Astrocyte of the spinal cord (primary cell): ENCODE measurements around the gene CERS5.

ENCODE experiments used
- DNase-seq: peaks from one replicate; pipeline ENCODE4 v3.0.0; 2011; ENCODE audit warnings: low read depth, low spot score
- H3K4me3 ChIP-seq: 2 replicates; pipeline ENCODE4 v1.5.1; 2011; ENCODE audit warnings: low read depth, mild to moderate bottlenecking, low read length, moderate library complexity
- in situ Hi-C: cut with HindIII; loops from 2 replicates; pipeline ENCODE4 v1.10.0; 2017; ENCODE audit warnings: low sequenced_read_pairs
- TF ChIP-seq, protein P1 (sequence below): IDR thresholded peaks from 2 replicates; pipeline ENCODE4 v1.5.1; 2012; ENCODE audit warnings: low read depth, mild to moderate bottlenecking, low read length, inconsistent platforms

CERS5 gene

GRCh38 chr12:50111395-50111692 is 55.8 kb downstream of the CERS5 start:
- peak overlapping the region; percentile 21 for H3K4me3 ChIP-seq
- DNase-seq = no peak
- in situ Hi-C loops = no loop called here
- TF ChIP-seq, protein P1, sequence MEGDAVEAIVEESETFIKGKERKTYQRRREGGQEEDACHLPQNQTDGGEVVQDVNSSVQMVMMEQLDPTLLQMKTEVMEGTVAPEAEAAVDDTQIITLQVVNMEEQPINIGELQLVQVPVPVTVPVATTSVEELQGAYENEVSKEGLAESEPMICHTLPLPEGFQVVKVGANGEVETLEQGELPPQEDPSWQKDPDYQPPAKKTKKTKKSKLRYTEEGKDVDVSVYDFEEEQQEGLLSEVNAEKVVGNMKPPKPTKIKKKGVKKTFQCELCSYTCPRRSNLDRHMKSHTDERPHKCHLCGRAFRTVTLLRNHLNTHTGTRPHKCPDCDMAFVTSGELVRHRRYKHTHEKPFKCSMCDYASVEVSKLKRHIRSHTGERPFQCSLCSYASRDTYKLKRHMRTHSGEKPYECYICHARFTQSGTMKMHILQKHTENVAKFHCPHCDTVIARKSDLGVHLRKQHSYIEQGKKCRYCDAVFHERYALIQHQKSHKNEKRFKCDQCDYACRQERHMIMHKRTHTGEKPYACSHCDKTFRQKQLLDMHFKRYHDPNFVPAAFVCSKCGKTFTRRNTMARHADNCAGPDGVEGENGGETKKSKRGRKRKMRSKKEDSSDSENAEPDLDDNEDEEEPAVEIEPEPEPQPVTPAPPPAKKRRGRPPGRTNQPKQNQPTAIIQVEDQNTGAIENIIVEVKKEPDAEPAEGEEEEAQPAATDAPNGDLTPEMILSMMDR = no peak

GRCh38 chr12:50110762-50111351 is 56.3 kb downstream of the CERS5 start:
- TF ChIP-seq, protein P1 = no peak
- no peak overlapping the region for H3K4me3 ChIP-seq
- in situ Hi-C loops = no loop called here
- DNase-seq = no peak

DNA sequence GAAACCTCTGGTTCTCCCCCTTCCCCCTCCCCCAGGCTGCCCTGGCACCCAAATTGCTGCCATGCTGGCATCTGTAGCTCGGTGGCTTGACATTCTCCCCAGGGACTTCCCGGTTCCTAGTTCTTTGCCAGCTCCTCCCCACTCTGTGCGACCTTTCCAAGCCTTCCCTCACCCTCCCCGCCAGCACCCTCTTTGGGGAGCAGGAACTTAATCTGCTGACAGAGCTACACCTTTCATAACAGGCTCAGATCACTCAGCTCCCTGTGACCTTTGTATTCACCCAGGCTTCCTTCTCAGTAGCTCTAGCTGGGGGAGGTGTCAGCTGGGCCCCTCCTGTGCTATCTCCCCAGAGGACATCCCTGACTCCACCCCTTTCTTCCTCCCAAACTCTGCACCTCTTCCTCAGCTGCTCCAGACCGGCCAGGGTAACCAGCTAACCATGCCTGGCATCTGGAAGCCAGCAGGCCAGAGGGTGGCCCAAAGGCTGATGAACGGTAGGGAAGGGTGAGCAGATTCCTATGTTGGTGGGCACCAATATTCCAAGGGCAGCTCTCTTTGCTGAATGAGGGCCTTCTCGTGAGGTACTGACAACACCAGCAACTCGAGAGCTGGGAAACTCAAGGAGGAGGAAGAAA is 56.9 kb downstream of the CERS5 start:
- TF ChIP-seq, protein P1 = no peak
- in situ Hi-C loops = no loop called here
- H3K4me3 ChIP-seq = no peak overlapping the region
- DNase-seq = no peak

DNA sequence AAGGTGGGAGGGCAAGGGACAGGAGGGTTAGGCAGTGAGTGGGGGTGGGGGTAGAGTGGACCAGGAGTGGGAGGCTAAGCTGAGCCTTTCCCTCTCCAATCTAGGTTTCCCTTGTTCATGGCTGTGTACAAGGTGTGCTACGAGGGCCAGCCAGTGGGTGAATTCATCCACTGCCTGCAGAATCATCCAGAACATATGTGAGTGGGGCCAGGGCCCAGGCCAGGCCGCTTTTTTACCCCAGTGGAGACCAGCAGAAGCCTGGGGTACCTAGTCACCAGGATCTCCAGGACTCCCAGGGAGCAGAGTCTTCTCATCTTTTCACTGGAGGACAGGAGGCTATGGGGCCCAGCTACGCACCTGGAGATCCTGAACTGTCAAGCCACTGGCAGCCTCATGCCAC is 57.9 kb downstream of the CERS5 start:
- in situ Hi-C loops = no loop called here
- DNase-seq = no peak
- TF ChIP-seq, protein P1 = no peak
- no peak overlapping the region for H3K4me3 ChIP-seq

DNA sequence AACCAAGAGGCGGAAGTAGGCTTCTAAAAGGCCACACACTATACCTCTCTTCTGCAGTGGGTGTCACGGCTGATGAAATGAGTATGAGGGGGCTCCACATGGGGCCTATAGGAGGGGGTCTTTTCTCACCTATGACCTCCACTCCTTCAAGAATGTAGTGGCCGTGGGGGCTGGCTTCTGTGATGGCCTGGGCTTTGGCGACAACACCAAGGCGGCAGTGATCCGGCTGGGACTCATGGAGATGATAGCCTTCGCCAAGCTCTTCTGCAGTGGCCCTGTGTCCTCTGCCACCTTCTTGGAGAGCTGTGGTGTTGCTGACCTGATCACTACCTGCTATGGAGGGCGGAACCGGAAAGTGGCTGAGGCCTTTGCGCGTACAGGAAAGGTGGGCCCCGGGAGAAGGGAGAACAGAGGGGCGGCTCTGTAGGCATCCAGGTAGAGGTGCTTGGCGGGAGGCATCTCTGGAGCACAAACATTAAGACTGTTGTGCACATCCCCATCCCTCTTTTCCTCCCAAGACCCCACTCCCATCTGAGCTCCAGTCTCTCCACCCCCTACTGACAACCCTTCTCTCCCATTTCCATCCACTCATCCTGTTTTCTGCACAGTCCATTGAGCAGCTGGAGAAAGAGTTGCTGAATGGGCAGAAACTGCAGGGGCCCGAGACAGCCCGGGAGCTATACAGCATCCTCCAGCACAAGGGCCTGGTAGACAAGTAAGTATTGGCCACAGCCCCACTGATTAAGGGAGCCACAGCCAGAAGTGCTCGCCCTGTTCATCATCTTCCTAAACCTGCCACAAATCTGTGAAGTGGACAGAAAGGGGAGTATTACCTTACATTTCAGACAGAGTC is 59.5 kb downstream of the CERS5 start:
- TF ChIP-seq, protein P1 = no peak
- no peak overlapping the region for H3K4me3 ChIP-seq

GRCh38 chr12:50106907-50107306 is 60.3 kb downstream of the CERS5 start:
- H3K4me3 ChIP-seq = no peak overlapping the region
- no peak for DNase-seq
- TF ChIP-seq, protein P1 = no peak
- in situ Hi-C loops = no loop called here

More for the DNA sequence above, 59.5 kb downstream of the CERS5 start:
- in situ Hi-C loops = no loop called here
- DNase-seq = no peak
